GM18499 (cell line): ENCODE data around the gene GJC1.

Experiments used
- ATAC-seq: cut with Tn5 transposase; IDR thresholded peaks from one replicate; pipeline ENCODE4 v1.9.1; 2021; ENCODE audit warnings: moderate number of reproducible peaks; ENCODE audit not compliant: insufficient read depth, unreplicated experiment

The GJC1 gene

GRCh38 chr17:44829523-44830358 is at the start of gene GJC1:
GJC1 (minus strand) TSS chr17:44830287; CDS start chr17:44805817, 24,470 bp downstream.
- no peak for ATAC-seq

- no peak for ATAC-seq
Observed at GRCh38 chr17:44879376-44879775, 49.3 kb upstream of the GJC1 start.

GRCh38 chr17:44878627-44879221 is 48.6 kb upstream of the GJC1 start:
- no peak for ATAC-seq

- no peak for ATAC-seq
Observed at GRCh38 chr17:44877121-44877520, 47.0 kb upstream of the GJC1 start.

- no peak for ATAC-seq
Observed at GRCh38 chr17:44875761-44876160, 45.7 kb upstream of the GJC1 start.

- no peak for ATAC-seq
Observed at GRCh38 chr17:44872131-44872768, 42.2 kb upstream of the GJC1 start.

- no peak for ATAC-seq
Observed at GRCh38 chr17:44871556-44871955, 41.5 kb upstream of the GJC1 start.

GRCh38 chr17:44867841-44868240 is 37.8 kb upstream of the GJC1 start:
- ATAC-seq: no peak

- no peak for ATAC-seq
Observed at GRCh38 chr17:44865931-44866330, 35.8 kb upstream of the GJC1 start.

GRCh38 chr17:44865231-44865660 is 35.2 kb upstream of the GJC1 start:
- no peak for ATAC-seq

- no peak for ATAC-seq
Observed at GRCh38 chr17:44864831-44865230, 34.7 kb upstream of the GJC1 start.

GRCh38 chr17:44863061-44863918 is 33.2 kb upstream of the GJC1 start:
- ATAC-seq: no peak

- no peak for ATAC-seq
Observed at GRCh38 chr17:44862278-44862914, 32.3 kb upstream of the GJC1 start.

- ATAC-seq: no peak
Observed at GRCh38 chr17:44859701-44860100, 29.6 kb upstream of the GJC1 start.

GRCh38 chr17:44854192-44854591 is 24.1 kb upstream of the GJC1 start:
- no peak for ATAC-seq

GRCh38 chr17:44850612-44851011 is 20.5 kb upstream of the GJC1 start:
- no peak for ATAC-seq

- no peak for ATAC-seq
Observed at GRCh38 chr17:44850025-44850424, 19.9 kb upstream of the GJC1 start.

GRCh38 chr17:44848961-44849489 is 18.9 kb upstream of the GJC1 start:
- no peak for ATAC-seq

GRCh38 chr17:44848257-44848795 is 18.2 kb upstream of the GJC1 start:
- no peak for ATAC-seq
